ENCODE data around the gene ZNF865. TPM values are rescaled to one million over a fixed set of nuclear protein-coding genes. Genes with fewer than 3 reads are reported as not detected.
"Not testable (repeated sequence)": the region's sequence is repeated elsewhere in the genome, so short reads cannot be mapped to it uniquely, and the experiment has no call there.

ZNF865 gene
- total RNA-seq (2014; rRNA removed; shearing (Covaris generic)), result 3.5 and 4.9 TPM in 2 replicates

DNA sequence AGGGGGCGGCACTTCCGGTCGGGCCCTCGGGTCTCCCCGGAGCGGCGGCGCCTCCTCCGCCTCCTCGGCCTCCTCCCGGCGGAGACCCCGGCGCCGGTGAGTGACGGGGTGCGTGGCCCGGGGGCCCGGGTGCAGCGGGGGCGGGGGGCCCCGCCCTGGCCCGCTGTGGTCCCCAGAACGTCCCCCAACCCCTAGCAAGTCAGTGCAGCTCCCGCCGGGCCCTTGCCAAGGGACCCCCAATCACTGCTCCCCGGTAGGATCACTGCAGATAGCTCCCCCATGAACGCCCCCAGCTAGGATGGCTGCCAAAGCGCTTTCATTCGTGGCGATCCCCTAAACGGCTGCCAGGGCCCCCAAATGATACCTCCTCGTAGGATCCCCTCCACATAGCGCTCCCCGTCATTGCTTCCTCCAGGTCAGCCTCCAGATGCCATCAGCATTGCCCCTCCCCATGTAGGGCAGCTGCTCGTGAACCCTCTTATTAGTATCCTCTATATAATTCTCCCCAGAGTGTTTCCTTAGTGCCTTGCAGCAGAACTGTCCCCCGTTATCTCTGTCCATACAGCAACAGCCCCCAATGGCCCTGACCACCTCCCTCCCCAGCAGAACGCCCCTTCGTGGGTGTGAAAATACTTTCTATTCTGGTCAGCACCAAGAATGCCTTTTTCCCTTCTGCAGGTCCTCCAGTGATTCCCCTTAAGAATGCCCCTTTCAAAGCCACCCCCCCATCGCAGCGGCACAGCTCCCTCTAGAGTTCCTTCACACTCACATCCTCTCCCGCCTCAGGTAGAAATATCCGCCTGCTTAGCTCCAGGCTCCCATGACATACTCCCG is at the start of gene ZNF865:
Gene ZNF865 (plus strand): TSS at position 11 of the 834 bp plus-strand sequence. CDS start 7,972 bp downstream, outside the sequence.
- Histone ChIP-seq H3K4me3 (ENCODE audit: insufficient read depth, low read depth, low read length) (peak within 1 kb of the TSS; percentile 90), H3K27me3 (ENCODE audit: control insufficient read depth, insufficient read depth, low read length) (no peaks in the 10 kb centered on the region), H3K36me3 (replicated peaks; ENCODE audit: control insufficient read depth, insufficient read depth, low read length) (peaks cover 2% of the 10 kb centered on the region)
- peak; percentile 91 for DNase-seq

DNA sequence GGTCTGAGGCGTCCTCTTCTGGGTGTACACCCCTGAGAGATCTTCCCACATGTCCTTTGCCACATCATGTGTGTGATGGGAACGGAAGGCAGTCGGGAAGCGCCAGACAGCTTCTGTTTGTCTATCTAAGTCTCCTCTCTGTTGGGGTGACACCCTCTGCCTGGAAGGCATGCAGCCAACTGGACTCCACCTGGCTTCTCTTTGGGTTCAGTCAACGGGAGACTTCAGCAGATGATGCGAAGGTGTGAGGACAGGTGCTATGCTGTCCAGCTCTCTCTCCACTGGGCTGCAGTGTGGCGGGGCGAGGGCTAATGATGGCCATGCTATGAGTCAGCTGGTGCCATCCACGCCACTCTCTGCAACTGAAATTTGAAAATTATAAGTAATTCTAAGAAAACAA is 45.8 kb upstream of the ZNF865 start:
- Histone ChIP-seq H3K27me3 (ENCODE audit: control insufficient read depth, insufficient read depth, low read length) (no peaks in the 10 kb centered on the region; the same call in 1 of the 2 replicates), H3K4me3 (ENCODE audit: insufficient read depth, low read depth, low read length) (no peak overlapping the region), H3K36me3 (replicated peaks; ENCODE audit: control insufficient read depth, insufficient read depth, low read length) (no peaks in the 10 kb centered on the region)
- no peak for DNase-seq

DNA sequence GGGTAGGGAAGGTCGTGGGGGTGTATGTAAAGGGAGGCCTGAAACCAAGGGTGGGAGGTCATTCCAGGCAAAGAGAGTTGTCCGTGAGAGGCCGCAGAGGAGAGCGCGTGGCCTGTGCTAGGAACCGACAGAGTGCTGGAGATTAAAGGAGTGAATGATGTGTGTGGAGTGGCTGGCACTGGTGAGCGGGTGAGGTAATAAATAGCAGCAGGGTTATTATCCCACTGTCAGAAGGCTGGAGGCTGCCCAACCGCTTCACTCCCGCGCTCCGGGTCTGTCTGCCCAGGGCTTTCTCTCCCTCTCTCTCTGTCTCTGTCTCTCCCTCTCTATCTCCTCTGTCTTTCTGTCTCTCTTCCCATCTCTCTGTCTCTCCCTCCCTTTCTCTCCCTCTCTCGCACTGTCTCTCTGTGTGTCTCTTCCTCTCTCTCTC is 42.2 kb upstream of the ZNF865 start:
- H3K27me3 ChIP-seq (ENCODE audit: control insufficient read depth, insufficient read depth, low read length), result no peaks in the 10 kb centered on the region; the same call in 1 of the 2 replicates
- H3K4me3 ChIP-seq (ENCODE audit: insufficient read depth, low read depth, low read length), result no peak overlapping the region
- DNase-seq, result peak; percentile 14
- no peaks in the 10 kb centered on the region for H3K36me3 ChIP-seq (replicated peaks; ENCODE audit: control insufficient read depth, insufficient read depth, low read length)

DNA sequence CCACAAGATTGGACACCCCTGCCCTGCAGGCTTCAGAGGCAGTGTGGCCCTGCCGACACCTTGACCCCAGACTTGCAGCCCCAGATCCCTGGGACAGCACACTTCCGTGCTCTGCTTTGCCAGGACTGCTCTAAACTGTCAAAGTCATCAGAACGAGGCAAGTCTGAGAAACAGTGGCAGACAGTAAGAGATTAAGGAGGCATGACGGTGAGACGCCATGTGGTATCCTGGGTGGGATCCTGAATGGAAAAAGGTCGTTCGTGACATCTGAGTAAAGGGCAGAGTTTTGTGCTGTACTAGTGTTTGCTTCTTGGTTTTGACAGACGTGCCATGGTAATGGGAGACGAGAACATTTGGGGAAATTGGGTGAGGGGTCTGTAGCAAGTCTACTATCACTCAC is 38.6 kb upstream of the ZNF865 start:
- DNase-seq, result peak; percentile 13
- Histone ChIP-seq H3K36me3 (replicated peaks; ENCODE audit: control insufficient read depth, insufficient read depth, low read length) (no peaks in the 10 kb centered on the region), H3K4me3 (ENCODE audit: insufficient read depth, low read depth, low read length) (no peak overlapping the region), H3K27me3 (ENCODE audit: control insufficient read depth, insufficient read depth, low read length) (no peaks in the 10 kb centered on the region)

DNA sequence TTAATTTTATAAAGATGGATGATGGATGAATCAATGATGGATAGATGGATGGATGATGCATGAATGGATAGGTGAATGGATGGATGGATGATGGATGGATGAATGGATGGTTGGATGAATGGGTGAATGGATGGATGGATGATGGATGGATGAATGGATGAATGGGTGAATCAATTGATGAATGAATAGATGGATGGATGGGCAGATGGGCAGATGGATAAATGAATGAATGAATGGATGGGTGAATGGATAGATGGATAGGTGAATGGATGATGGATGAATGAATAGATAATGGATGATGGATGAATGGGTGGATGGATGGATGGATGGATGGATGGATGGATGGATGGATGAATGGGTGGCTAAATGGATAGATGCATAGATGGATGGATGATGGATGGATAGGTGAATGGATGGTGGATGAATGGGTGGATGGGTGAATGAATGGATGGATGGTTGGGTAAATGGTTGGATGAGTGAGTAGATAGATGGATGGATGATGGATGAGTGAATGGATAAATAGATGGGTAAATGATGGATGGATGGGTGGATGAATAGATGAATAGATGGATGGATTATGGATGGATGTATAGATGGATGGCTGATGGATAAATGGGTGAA is 37.6 kb upstream of the ZNF865 start:
- no peak for DNase-seq
- Histone ChIP-seq H3K36me3 (replicated peaks; ENCODE audit: control insufficient read depth, insufficient read depth, low read length) (no peaks in the 10 kb centered on the region), H3K4me3 (ENCODE audit: insufficient read depth, low read depth, low read length) (no peak overlapping the region), H3K27me3 (ENCODE audit: control insufficient read depth, insufficient read depth, low read length) (no peaks in the 10 kb centered on the region)

DNA sequence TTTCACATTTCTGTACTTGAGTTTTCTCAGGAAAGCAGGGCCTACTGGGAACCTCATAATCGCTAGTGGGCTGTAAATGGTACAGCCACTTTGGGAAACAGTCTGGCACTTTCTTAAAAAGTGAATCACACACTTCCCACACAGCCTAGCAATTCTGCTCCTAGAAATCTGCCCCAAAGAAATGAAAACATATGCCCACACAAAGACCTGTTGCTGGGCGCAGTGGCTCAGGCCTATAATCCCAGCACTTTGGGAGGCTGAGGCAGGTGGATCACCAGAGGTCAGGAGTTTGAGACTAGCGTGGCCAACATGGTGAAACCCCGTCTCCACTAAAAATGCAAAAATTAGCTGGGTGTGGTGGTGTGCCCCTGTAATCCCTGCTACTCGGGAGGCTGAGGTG is 36.0 kb upstream of the ZNF865 start:
- H3K4me3 ChIP-seq (ENCODE audit: insufficient read depth, low read depth, low read length); DNase-seq; H3K36me3 ChIP-seq (replicated peaks; ENCODE audit: control insufficient read depth, insufficient read depth, low read length); H3K27me3 ChIP-seq (ENCODE audit: control insufficient read depth, insufficient read depth, low read length): not testable (repeated sequence)

DNA sequence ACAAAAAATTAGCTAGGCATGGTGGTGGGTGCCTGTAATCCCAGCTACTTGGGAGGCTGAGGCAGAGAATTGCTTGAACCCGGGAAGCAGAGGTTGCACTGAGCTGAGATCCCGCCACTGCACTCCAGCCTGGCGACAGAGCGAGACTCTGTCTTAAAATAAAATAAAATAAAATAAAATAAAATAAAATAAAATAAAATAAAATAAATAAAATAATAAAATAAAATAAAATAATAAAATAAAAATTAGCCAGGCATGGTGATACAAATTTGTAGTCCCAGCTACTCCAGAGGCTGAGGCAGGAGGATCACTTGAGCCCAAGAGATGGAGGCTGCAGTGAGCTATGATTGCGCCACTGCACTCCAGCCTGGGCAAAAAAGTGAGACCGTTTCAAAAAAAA is 31.5 kb upstream of the ZNF865 start:
- not testable (repeated sequence) for H3K4me3 ChIP-seq (ENCODE audit: insufficient read depth, low read depth, low read length); DNase-seq; H3K36me3 ChIP-seq (replicated peaks; ENCODE audit: control insufficient read depth, insufficient read depth, low read length); H3K27me3 ChIP-seq (ENCODE audit: control insufficient read depth, insufficient read depth, low read length)

DNA sequence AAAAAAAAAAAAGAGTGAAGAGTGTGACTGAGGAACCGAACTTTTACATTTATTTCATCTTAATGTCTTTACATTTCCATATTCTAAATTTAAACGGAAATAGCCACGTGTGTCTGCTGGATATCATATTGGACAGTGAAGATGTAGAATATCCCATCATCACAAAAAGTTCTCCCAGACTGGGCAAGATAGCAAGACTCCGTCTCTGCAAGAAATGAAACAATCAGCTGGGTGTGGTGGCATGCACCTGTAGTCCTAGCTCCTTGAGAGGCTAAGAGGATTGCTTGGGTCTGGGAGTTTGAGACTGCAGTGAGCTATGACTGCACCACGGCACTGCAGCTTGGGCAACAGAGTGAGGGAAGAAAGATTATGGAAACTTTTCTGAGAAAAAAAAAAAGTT is 28.7 kb upstream of the ZNF865 start:
- peaks cover 7% of the 10 kb centered on the region for H3K36me3 ChIP-seq (replicated peaks; ENCODE audit: control insufficient read depth, insufficient read depth, low read length)
- H3K27me3 ChIP-seq (ENCODE audit: control insufficient read depth, insufficient read depth, low read length), result no peaks in the 10 kb centered on the region; the same call in 1 of the 2 replicates
- no peak for DNase-seq
- no peak overlapping the region for H3K4me3 ChIP-seq (ENCODE audit: insufficient read depth, low read depth, low read length)

DNA sequence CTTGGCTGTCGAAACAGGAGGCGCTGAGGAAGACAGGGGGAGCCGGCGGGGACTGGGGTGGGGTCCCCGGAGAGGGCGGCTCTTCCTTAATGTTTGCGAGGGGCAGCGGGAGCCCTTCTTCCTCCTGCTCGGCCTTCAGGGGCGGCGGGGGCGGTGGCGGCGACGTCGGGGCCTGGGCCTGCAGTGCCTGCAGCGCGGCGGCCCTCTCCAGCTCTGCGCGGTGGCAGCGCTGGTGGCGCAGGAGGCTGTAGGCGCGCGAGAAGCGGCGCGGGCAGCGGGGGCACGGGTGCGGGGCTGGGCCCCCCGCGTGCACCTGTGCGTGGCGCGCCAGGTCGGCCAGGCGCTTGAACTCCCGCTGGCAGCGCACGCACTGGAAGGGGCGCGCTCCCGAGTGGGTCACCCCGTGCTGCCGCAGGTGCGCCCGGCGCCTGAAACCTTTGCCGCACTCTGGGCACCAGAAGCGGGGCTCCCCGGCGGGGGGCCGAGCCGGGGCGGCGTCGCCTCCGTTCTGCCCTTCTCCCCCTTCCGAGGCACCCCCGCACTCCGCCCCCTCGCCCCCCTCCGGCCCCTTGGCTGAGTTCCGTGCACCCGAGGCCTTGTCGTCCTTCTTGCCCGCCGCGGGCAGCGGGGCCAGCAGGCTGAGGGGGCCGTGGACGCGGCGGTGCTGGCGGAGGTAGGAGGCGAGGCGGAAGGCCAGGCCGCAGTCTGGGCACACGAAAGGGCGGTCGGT is 27.3 kb upstream of the ZNF865 start:
- no peak for DNase-seq

DNA sequence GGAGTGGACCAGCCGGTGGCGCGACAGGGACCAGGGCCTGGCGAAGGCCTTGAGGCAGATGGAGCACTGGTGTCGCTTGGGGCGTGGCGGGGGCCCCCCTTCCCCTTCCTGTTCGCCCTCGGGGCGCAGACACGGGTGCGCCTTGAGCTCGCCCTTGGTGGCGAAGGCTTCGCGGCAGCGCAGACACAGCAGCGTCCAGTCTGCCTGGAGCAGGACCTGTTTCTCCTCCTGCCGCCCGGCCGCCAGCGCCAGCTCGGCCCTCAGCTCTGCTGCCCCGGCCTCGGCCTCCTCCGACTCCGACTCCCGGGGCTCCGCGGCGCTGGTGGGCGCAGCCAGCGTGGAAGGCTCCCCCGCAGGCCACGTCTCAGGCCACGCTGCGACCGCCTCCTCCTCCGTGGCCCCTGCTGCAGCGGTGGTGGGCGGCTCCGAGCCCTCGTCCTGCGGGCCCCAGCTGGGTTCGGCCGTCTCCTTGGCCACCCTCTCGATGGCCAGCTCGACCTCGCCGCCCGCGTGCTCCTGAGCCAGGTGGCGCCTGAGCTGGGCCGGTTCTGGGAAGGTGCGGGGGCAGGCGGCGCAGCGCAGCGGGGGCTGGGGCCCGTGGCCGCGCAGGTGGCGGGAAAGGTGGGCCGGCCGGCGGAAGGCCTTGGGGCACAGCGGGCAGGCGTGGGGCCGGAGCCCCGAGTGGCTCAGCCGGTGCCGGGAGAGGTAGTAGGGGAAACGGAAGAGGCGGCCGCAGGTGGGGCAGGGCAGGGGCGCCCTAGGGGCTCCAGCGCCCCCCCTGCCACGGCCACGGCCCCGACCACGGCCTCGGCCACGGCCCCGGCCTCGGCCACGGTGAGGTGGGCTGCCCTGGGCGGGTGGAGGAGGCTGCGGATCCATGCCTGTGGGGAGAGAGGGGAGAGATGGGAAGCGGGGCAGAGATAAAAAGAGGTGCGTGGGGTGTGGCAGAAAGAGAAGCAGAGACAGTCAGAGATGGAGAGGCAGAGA is 26.4 kb upstream of the ZNF865 start:
- no peaks in the 10 kb centered on the region; the same call in 1 of the 2 replicates for H3K27me3 ChIP-seq (ENCODE audit: control insufficient read depth, insufficient read depth, low read length)
- no peak overlapping the region; the same call in 1 of the 2 replicates for H3K4me3 ChIP-seq (ENCODE audit: insufficient read depth, low read depth, low read length)
- peak; percentile 53 for DNase-seq
- H3K36me3 ChIP-seq (replicated peaks; ENCODE audit: control insufficient read depth, insufficient read depth, low read length), result peaks cover 7% of the 10 kb centered on the region

More for the DNA sequence above, 27.3 kb upstream of the ZNF865 start:
- Histone ChIP-seq H3K4me3 (ENCODE audit: insufficient read depth, low read depth, low read length) (no peak overlapping the region), H3K36me3 (replicated peaks; ENCODE audit: control insufficient read depth, insufficient read depth, low read length) (peaks cover 7% of the 10 kb centered on the region), H3K27me3 (ENCODE audit: control insufficient read depth, insufficient read depth, low read length) (no peaks in the 10 kb centered on the region; the same call in 1 of the 2 replicates)

DNA sequence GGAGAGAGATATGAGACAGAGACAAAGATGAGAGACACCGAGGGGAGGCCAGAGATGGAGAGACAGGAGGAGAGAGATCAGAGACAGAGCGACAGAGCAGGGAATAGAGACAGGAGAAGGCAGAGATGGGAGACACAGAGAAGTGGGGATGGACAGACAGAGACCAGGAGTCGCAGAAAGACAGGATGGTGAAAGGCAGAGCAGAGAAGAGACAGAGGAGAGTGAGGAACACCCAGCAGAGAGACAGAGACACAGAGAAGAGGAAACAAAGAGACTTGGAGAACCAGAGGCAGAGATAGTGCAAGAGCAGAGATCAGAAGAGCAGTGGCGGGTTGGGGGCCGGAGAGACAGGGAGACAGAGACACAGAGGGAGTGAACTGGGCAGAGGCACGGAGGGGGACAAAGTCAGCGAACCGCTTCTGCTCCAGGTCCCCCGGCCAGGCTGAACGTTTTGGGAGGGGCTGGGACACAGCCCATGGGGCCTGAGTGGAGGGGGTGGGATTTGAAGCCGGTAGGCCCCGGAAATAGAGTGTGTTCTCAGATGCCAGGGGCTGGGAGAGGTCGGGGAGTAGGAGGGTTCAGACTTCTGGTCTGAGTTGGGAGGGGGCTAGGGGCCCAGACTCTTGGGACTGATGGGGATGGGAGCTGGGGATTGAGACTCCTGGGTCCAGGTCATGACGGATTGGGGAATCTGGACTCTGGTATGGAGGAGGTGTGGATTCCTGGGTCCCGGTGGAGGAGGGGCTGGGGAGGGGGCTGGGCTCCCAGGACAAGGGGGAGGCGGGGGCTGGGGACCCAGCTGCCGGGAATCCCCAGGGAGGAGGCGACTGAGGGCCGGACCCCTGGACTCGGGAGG is 25.5 kb upstream of the ZNF865 start:
- peak; percentile 85 for DNase-seq
- peak overlapping the region; percentile 97 for H3K4me3 ChIP-seq (ENCODE audit: insufficient read depth, low read depth, low read length)
- H3K36me3 ChIP-seq (replicated peaks; ENCODE audit: control insufficient read depth, insufficient read depth, low read length), result peaks cover 7% of the 10 kb centered on the region
- H3K27me3 ChIP-seq (ENCODE audit: control insufficient read depth, insufficient read depth, low read length), result no peaks in the 10 kb centered on the region; the same call in 1 of the 2 replicates

DNA sequence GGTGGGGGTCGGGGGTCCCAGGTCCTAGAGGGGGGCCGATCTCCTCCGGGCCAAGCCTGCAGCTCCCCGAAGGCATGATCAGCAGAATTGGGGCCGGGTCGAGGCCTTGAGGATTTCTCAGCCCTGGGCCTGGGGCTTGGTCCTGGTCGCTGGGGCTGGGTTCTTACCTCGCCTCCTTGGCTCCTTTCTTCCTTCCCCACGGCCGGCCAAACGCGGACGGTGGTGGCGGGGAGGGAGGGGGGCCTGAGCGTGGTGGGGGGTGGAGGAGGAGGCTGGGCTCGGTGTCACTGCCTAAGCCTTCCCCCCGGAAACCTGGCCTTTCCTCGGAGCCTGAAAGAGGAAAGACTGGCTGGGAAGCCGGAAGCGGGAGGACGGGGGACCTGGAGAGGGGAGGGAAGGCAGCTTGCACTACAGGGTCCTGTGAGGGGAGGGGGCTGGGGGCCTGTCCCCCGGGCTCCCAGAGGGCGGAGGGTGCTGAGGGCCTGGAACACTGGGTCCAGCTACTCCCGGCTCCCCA is 24.8 kb upstream of the ZNF865 start, which contains the start of gene ZNF579:
Gene ZNF579 (minus strand): TSS at position 221 of the 517 bp plus-strand sequence. CDS start 1,209 bp downstream, outside the sequence.
- peak within 1 kb of the TSS; percentile 97 for H3K4me3 ChIP-seq (ENCODE audit: insufficient read depth, low read depth, low read length)
- DNase-seq, result peak; percentile 94
- H3K27me3 ChIP-seq (ENCODE audit: control insufficient read depth, insufficient read depth, low read length), result no peaks in the 10 kb centered on the region; the same call in 1 of the 2 replicates
- peaks cover 7% of the 10 kb centered on the region for H3K36me3 ChIP-seq (replicated peaks; ENCODE audit: control insufficient read depth, insufficient read depth, low read length)

Measured in H7 (cell line).